HEK293 (cell line): ENCODE data around the gene ZC3H11A.

Experiments
- CTCF ChIP-seq: fragments of 450-650 bp; formaldehyde crosslinking; IDR thresholded peaks from 2 replicates; pipeline ENCODE4 v1.5.1; 2016; ENCODE audit warnings: missing biosample characterization, missing genetic modification characterization
- KLF1 ChIP-seq: fragments of 450-650 bp; formaldehyde crosslinking; IDR thresholded peaks from 2 replicates; pipeline ENCODE4 v1.5.1; 2016; ENCODE audit warnings: missing biosample characterization, missing genetic modification characterization
- RBAK ChIP-seq: fragments of 450-650 bp; formaldehyde crosslinking; IDR thresholded peaks from 2 replicates; pipeline ENCODE4 v1.5.1; 2016; ENCODE audit warnings: missing biosample characterization, missing genetic modification characterization
- ZNF114 ChIP-seq: fragments of 450-650 bp; formaldehyde crosslinking; IDR thresholded peaks from 2 replicates; pipeline ENCODE4 v1.5.0; 2017; ENCODE audit warnings: missing biosample characterization, missing genetic modification characterization
- ZNF121 ChIP-seq: fragments of 450-650 bp; formaldehyde crosslinking; IDR thresholded peaks from 2 replicates; pipeline ENCODE4 v1.5.1; 2016; ENCODE audit warnings: missing biosample characterization, missing genetic modification characterization
- ZNF155 ChIP-seq: fragments of 450-650 bp; formaldehyde crosslinking; IDR thresholded peaks from 2 replicates; pipeline ENCODE4 v1.5.1; 2016; ENCODE audit warnings: missing biosample characterization, missing genetic modification characterization
- ZNF571 ChIP-seq: fragments of 450-650 bp; formaldehyde crosslinking; IDR thresholded peaks from 2 replicates; pipeline ENCODE4 v1.5.0; 2017; ENCODE audit warnings: missing biosample characterization, missing genetic modification characterization
- TF ChIP-seq, protein P1 (sequence below): fragments of 450-650 bp; formaldehyde crosslinking; IDR thresholded peaks from 2 replicates; pipeline ENCODE4 v1.5.1; 2017; ENCODE audit warnings: missing biosample characterization, mild to moderate bottlenecking, missing genetic modification characterization, moderate library complexity
- TF ChIP-seq, protein P2 (sequence below): fragments of 450-650 bp; formaldehyde crosslinking; IDR thresholded peaks from 2 replicates; pipeline ENCODE4 v1.5.1; 2016; ENCODE audit warnings: missing biosample characterization, missing genetic modification characterization

GRCh38 chr1:203751051-203751450 is 44.4 kb upstream of the ZC3H11A start:
- no peak for TF ChIP-seq ZNF121
- TF ChIP-seq, protein P1, sequence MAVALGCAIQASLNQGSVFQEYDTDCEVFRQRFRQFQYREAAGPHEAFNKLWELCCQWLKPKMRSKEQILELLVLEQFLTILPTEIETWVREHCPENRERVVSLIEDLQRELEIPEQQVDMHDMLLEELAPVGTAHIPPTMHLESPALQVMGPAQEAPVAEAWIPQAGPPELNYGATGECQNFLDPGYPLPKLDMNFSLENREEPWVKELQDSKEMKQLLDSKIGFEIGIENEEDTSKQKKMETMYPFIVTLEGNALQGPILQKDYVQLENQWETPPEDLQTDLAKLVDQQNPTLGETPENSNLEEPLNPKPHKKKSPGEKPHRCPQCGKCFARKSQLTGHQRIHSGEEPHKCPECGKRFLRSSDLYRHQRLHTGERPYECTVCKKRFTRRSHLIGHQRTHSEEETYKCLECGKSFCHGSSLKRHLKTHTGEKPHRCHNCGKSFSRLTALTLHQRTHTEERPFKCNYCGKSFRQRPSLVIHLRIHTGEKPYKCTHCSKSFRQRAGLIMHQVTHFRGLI = no peak
- no peak for TF ChIP-seq RBAK
- TF ChIP-seq, protein P2, sequence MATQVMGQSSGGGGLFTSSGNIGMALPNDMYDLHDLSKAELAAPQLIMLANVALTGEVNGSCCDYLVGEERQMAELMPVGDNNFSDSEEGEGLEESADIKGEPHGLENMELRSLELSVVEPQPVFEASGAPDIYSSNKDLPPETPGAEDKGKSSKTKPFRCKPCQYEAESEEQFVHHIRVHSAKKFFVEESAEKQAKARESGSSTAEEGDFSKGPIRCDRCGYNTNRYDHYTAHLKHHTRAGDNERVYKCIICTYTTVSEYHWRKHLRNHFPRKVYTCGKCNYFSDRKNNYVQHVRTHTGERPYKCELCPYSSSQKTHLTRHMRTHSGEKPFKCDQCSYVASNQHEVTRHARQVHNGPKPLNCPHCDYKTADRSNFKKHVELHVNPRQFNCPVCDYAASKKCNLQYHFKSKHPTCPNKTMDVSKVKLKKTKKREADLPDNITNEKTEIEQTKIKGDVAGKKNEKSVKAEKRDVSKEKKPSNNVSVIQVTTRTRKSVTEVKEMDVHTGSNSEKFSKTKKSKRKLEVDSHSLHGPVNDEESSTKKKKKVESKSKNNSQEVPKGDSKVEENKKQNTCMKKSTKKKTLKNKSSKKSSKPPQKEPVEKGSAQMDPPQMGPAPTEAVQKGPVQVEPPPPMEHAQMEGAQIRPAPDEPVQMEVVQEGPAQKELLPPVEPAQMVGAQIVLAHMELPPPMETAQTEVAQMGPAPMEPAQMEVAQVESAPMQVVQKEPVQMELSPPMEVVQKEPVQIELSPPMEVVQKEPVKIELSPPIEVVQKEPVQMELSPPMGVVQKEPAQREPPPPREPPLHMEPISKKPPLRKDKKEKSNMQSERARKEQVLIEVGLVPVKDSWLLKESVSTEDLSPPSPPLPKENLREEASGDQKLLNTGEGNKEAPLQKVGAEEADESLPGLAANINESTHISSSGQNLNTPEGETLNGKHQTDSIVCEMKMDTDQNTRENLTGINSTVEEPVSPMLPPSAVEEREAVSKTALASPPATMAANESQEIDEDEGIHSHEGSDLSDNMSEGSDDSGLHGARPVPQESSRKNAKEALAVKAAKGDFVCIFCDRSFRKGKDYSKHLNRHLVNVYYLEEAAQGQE = no peak
- no peak for TF ChIP-seq ZNF155 (tag by site-specific recombination)
- TF ChIP-seq ZNF571 (tag by site-specific recombination) = no peak
- no peak for TF ChIP-seq CTCF (tag by site-specific recombination)
- no peak for TF ChIP-seq KLF1 (tag by site-specific recombination)
- no peak for TF ChIP-seq ZNF114 (tag by site-specific recombination)
